Measurements from ENCODE around the gene POMZP3.
A peak's percentile ranks its signal among the peaks of the same experiment; 100 is the strongest.
"Not testable (repeated sequence)": the region's sequence is repeated elsewhere in the genome, so short reads cannot be mapped to it uniquely, and the experiment has no call there.

- not testable (repeated sequence) for TF ChIP-seq CTCF (IDR thresholded peaks at IDR 0.05); EP300 (IDR thresholded peaks at IDR 0.05; ENCODE audit: low read depth)
- TF ChIP-seq POLR2AphosphoS5 (IDR thresholded peaks at IDR 0.05), result peak; percentile 13 to 78 (median 67)
Measured at GRCh38 chr7:76583636-76584281, 43.3 kb downstream of the POMZP3 start.

All from transverse colon (tissue), 4 donors.